Superior temporal gyrus (tissue), 1 donor: ENCODE data around the gene UFD1.

ENCODE experiments used
- DNase-seq: peaks from one replicate; pipeline ENCODE4 v3.0.0-alpha.2; 2016; ENCODE audit errors: extremely low spot score

UFD1 gene

DNA sequence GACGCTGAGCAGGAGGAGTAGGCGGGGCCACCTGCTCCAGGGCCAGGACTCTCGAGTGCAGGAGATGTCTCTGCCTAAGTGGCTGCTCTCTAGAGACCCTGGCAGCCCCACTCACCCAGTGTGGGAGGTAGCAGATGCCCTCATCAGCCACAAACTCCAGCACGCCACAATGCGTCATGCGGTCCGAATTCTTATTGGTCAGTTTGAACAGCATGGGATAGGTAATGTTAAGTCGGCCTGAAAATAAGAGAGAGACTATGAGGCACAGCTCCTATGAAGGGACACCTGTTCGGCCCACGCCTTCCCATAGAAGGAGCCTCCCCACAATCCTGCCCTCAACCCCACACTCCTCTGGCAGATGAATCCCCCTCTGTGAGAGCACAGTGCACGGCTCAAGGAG lies 7.4 kb downstream of the UFD1 start:
- DNase-seq, result no peak

DNA sequence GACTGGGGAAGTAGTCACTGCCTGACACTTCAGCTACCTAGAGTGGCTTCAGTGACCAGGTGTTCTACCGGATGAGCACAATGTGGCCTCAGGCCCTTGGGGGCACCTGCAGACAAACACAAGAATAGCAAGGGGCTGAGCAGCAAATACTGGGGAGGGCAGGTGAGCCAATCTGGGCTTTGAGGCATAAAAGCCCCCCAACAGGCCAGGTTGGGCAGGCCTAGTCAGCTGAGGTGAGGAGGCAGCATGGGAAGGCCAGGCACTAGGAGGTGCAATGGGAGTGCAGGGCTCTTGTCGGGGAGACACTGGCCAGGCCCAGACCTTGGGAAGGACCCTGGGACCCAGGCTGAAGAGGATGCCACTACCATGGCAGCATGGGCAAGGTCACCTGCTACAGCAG lies 9.0 kb downstream of the UFD1 start:
- DNase-seq, result no peak

DNA sequence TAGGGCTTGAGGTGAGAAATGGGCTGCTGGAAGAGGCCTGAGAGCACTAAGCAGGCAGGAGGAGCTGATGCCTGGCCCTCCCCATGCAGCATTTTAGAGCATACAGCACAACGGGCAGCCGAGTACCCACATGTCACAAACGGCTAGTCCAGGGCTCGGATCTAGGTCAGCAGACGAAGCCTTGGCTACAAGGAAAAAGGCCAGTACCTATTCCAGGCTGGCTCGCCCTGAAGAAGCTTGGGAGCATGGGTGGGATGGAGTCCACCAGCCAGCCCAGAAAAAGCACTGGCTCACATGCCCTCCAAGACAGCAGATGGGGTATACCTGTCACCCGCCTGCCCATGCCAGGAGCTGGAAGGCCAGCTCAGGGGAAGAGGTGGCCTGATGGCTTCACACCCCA lies 9.6 kb downstream of the UFD1 start:
- no peak for DNase-seq

DNA sequence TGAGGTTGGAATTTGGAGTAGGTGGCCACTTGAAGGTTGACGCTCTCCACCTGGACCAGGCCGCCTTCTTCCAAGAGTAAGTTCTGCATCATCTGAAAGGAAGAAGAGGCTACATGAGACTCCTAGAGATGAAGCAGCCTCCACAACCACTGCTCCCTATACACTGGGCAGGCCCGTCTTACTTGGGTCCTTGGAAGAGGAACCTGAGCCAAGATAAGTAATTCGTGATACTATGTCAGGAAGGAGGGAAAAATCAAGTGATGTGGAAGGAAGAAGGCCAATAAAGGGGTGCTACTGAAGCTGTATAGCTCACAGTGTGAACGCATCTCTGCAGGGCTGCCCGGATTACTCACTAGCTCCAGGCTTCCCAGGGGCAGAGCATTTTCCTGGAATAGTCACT lies 11.1 kb downstream of the UFD1 start:
- DNase-seq, result no peak

DNA sequence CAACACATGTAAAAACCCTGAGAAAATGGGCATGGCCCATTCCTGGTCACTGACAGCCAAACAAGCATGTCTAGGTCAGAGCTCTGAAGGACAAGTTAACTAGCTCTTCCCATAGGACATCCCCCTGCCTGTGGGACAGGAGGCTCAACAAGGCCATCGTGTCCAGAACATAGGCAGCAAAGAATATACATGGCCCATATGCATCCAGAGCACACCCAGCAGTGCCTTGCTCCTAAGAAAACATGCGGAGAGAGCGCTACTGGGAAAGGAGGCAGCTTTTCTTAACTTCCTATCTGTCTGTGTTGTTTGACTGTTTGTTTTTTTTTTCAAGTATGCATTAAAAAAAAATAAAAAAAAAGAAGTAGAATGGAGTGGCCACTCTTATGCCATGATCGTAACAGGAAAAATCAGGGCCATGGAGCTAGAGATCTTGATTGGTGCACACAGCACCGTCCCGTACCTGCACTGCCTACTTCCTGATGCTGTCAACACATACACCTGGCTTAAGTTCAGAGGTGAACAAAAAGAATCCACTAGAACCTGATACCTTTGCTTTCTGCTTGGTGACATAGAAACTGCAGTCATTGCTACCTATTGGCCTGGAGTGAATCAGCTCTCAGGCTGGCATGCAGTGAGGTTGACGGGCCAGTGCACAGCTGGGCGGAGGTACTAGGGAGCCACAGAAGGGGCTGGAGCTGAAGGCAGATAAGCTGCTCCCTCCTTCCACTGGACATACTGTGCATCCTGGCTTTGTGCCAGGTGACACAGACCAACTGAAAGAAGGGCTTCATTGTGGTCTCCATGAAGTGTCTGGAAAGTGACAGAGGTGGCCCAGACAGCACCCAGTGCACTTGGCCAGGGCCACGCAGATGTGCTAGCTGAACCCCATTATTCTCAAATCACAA lies 11.9 kb downstream of the UFD1 start:
- DNase-seq, result no peak

DNA sequence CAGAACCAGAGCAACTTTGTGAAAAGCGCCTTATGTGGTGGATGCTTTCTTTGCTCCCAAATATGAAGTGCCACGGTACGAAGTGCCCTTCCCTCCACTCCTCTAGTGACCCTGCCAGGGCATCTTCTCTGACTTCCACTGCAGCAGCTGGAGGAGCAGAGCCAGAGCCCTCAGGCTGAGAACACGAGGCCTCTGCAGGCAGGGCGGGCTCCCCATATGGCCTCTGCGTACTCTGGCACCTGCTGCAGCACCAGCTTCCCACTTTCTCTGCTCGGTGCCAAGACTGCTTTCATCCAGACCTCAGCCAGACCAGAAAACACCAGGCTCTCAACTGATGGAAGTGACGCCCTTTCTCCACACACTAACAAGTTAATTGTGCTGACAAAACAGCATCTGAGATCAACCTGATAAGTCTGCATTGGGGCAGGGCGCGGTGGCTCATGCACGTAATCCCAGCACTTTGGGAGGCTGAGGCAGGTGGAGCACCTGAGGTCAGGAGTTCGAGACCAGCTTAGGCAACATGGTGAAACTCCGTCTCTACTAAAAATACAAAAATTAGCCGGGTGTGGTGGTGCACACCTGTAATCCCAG lies 12.8 kb downstream of the UFD1 start:
- no peak for DNase-seq

DNA sequence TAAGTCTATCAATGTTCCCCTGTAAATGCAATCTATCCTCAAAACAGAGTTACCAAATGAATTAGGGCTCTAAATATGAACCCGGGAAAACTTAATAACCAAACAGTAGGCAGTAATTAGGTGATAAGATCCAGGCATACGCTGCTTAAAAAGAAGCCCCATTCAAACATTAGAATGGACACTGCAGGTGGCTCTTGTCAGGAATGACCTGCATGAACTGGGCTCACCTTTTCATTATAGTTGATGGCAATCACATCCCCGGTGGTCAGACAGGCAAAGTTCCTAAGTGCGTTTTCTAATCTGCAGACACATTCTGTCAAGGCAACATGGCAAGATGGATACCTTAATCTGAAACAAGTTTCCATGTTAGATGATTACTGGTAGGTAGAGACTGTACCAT lies 14.0 kb downstream of the UFD1 start:
- DNase-seq, result no peak

DNA sequence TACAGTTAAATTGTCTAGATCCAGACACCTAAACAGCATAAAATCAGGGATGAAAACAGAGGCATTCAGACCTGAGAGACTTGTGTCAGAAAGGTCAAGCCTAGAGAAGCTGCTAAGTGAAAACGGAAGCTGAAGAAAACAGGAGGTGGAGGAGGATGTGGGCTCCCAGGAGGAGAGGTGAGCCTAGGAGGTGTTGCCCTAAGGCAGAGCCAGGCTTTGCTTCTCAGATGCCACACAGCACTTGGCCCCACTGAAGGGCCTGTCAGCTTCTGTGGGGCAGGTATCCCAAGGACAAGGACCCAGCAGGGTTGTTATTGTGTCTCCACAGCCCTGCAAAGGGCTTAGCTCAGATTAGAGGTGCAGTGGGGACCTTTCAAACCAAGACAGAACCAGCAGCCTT lies 14.4 kb downstream of the UFD1 start:
- DNase-seq, result no peak

DNA sequence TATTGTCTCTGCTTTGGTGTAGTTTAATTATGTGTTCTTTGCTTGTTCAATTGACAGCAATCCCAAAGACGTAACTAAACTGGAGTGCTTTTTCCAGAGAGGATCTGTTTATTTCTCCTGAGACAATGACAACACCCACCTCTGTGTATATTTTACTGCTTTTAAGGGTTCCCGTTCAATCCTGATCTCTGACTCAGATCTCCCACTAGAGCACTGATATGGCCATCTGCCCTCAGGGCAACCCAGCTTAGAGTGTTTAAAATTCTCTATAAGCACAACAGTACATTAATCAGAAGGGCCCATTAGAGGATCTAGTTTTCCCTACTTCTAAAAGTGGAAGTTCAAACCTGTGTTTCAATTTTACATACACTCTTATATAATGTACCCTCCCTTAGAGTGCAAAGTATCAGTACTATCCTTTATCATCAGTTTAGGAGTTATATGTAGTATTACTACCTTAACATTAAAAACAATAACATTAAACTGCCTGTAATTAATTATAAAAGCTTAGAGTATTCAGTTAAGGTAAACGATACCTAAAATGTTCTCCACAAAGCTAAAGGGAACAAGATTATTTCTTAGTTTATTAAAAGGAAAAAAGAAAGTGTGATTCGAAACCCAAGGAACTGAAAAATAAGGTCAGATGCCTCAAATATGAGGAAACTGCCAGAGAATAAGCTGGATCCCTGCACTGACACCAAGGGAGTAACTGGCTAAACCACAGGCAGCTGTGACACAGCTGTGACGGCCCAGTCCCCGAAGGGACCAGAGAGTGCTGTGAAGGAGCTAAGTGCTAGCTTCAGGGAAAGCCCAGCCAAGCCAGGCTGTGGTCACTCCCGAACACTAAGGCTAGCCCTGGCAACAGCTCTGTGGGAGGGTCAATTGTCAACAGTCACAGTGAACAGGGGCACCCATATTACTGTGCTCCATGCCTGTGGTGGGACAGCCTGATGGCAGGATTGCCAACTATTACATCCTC lies 15.2 kb downstream of the UFD1 start:
- DNase-seq, result no peak

DNA sequence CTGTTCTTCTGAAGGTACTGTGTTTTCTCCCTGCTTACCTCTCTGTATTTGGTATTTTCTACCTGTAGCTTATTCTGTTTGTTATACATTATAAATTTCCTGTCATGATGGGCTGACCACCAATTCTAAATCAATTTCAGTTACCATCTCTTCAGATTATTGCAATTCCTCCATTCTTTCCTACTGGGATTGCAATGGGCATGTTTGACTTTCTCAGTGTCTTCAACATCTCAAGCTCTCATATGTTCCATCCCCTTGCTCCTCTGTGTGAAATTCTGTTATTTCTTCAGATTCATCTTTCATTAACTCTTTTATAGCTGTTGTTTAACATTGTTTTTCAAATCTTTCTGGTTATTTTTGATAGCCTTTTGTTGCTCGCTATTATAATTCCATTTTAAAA lies 16.0 kb downstream of the UFD1 start:
- DNase-seq, result no peak

DNA sequence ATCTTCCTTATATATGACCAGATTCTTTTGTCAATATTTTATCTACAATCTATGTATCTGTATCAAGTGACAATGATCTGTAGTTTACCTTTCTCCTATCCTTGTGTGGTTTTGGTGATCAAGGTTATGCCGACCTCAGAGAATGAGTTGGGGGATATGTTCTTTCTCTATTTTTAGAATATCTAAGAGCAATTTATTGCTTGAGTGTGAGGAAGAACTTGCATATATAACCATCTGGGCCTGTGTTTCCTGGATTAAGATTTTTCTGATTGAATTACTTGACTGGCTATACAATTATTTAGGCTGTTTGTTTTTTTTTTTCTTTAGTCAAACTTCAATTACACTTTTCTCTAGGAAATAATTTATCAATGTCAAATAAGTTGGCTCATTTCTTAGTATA lies 17.5 kb downstream of the UFD1 start:
- no peak for DNase-seq

DNA sequence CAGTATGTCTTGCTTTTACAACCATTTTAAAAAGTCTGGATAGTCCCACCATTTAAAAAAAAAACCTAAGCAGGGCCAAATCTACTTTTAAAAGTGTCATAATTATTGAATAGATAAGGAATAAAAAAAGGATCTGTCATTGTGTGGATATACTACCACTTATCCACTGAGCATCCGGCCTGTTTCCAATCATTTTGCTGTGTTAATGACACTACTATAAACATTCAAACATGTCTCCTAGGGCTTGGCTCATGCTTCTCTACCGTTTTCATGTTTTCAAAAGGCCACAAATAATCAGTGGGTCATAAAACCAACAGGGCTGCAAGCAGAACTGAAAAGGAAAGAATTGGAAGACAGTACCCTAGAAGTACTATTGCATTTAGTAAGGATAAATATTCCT lies 19.0 kb downstream of the UFD1 start:
- DNase-seq, result no peak

DNA sequence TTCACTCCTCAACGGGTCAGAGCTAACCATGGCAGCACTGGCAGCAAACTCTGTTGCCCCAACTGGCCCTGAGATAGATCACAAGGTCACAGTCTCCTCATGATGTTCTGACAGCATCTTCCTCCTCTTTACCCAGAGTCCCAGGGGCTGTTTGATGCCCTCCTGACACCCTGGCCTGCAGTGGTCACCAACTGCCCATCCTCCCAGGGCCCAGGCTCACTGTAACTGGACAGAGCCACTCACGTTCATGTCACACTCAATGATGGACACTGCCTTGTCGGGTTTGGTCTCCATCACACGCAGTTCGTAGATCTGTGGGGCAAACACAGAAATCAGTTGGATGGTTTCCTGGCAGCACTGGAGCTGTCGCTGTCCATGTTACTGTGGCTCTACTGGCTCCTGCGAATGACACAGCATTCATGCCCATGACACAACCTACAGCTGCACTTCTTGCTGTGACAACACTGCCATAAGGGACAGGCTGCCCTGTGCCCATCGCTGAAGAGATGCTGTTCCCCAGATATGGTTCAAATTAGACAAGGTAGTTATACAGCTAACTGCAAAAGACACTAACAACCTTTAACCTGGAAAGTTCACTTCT lies 21.1 kb downstream of the UFD1 start:
- DNase-seq, result no peak

DNA sequence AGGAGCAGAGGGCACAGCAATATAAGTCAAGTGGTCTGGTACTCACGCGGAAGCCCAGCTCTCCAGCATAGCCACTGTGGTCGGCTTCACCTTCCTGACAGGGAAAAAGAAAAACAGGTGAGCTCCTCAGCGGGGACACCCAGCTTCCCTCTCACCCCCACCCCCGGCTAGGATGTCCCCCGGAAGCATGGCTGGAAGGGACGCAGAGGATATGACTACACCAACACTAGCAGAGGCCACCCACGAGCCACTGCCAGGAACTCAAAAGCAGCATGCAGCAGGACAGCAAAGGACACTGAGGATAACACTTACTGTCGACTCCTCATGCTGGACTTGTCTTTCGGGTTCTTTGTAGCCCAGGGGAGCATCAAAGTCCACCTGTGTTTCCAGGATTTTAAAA lies 22.5 kb downstream of the UFD1 start:
- DNase-seq, result no peak

DNA sequence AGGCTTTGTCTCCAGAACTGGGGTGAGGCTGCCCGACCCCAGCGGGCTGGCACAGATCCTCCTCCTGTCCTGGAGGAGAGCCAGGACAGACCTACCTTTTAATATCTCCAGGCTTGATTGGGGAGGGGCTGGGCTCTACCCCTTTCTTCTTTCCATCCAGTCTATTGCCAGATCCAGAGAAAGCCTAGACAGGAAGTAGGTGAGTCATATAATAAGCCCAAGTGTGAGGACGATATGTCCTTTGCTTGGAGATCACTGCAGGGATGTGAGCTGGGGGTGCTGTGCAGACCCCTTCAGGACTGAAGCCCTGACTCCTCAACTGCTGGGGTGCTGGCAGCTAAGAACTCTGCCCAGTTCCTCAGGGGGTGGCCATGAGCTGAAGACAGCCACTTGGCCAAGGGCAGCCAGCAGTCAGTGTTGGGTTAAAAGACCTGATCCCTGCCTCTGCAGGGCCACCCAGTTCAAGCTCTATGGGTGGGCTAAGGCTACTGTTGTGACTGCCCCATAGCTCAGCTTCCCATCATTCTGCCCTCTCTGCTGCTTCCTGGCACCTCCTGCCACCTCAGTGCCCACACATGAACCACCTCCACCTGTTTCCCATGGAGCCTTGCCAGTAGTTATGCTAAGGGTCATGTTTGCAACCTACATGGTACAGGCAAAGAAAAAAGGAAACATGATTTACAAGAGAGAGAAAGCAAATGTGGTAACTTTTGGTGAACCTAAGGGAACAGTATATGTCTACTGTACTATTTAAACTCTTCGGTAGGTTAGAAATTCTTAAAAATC lies 23.2 kb downstream of the UFD1 start:
- DNase-seq, result no peak

DNA sequence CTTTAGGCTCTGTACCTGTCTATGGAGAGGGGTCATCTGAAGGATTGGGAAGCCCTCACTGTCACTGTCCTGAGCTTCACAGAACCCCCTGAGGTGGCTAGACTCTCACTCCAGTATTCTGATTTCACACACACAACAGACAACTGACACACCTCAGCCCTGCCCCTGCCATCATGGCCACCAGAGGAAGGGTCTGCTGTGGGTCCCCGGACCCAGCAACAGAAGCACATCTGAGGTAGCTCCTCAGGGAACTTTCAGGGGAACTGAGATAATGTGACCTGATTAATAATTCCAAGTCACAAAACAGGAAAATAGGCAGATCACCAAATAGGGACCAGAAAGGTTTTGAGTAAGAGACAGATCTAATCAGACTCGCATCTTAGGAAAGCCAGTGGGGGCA lies 24.0 kb downstream of the UFD1 start:
- no peak for DNase-seq

DNA sequence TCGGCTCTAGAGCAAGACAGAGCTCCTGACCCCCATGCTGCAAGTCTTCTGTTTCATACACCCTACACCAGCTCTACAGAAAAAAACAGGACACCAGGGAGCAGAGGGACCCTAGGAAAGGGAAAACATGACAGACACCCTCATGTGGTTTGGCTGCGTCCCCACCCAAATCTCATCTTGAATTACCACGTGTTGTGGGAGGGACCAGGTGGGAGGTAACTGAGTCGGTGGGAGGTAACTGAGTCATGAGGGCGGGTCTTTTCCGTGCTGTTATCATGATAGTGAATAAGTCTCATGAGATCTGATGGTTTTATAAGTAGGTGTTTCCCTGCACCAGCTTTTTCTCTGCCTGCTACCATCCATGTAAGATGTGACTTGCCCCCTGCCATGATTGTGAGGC lies 24.8 kb downstream of the UFD1 start:
- DNase-seq, result no peak

DNA sequence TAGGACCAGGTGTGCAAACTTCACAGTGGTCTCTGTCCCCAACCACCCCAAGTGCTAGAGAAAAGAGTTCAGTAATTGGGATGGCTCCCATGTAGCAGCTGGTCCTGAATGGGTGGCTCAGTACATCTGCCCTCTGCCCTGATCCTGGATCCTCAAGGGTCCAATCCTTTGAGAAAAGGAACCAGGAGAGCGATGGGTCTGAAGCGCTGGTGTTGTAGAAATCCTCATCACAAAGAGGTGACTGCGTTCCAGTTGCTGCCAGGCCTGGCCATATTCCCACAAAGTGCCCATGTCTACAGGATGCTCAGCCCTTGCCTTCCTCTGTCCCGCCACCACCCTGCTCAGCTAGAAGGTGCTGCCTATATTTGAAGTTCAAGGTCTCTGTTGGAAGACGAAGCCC lies 25.3 kb downstream of the UFD1 start:
- DNase-seq, result no peak

DNA sequence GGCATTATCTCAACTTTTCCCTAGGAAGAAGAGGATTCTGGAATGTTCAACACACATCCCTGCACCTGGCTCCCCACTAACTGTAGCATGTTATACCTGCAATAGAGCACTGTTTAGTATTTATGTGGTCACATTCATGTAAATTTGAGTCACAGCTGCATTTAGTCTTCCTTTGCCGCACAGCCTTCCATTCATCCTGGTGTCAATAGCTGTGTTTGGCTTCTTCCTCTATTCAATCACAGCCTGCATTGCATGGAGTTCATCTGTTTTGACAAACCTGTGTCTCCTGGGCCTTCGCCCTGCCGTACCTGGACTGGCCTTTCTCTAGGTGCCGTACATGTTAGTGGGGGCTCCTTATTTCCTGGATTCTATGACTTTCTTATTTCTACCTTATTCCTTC lies 27.4 kb downstream of the UFD1 start:
- DNase-seq, result no peak

DNA sequence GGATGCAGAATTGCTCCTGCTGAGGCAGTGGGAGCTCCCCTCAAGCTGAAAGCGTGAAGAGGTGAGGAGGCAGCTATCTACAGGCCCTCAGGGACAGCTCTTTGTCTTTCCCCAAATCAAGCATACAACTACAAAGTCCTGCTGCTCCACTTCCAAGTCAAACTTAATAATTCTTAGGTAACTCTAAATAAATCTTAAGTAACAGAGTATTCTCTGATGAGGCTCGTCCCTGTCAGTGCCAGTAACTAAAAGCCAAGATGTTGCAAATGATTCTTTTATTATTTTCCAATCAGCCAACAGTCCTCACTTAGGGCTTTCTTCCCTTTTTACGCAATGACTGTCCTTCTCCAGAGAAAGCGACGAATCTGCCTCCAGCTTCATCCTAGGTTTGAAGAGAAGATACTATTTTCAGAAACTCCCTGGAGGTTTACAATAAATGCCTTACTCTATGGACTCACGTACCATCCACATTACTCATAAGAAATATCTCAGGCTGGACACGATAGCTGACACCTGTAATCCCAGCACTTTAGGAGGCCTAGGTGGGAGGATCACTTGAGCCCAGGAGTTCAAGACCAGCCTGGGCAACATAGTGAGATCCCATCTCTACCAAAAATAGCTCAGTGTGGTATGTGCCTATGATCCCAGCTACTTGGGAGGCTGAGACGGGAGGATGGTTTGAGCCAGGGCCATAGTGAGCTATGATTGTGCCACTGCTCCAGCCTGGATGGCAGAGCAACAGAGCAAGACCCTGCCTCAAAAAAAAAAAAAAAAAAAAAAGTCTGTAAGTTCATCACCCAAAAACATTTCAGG lies 28.4 kb downstream of the UFD1 start:
- no peak for DNase-seq
